C4-2B (cell line): ENCODE results near the gene ADAMTS15.

Experiments used
- CTCF ChIP-seq: fragments of 450-650 bp; conservative IDR thresholded peaks from 2 replicates; pipeline ENCODE4 v1.5.1; 2017; ENCODE audit warnings: mild to moderate bottlenecking
- ZFX ChIP-seq: fragments of 450-650 bp; IDR thresholded peaks from 2 replicates; pipeline ENCODE4 v1.6.1; 2017

GRCh38 chr11:130448039-130448415 is 418 bp upstream of the ADAMTS15 start:
- no peak for TF ChIP-seq CTCF
- TF ChIP-seq ZFX: no peak
